OCI-LY3 (cell line): Measurements from ENCODE around the gene KXD1.

Source experiments
- H2AFZ ChIP-seq: fragments of 200-600, 300-600 bp; shearing (Covaris generic); 2 replicates; pipeline ENCODE4 v1.6.0; 2014; ENCODE audit warnings: antibody characterized with exemption, low read depth, low read length
- H3K27ac ChIP-seq: fragments of 200-600, 300-600 bp; sonication (generic); 2 replicates; pipeline ENCODE4 v1.5.1; 2014; ENCODE audit warnings: mild to moderate bottlenecking, low read length, moderate library complexity, mixed read lengths
- H3K27me3 ChIP-seq: fragments of 200-600, 300-600 bp; sonication (generic); 2 replicates; pipeline ENCODE4 v1.6.1; 2014; ENCODE audit warnings: low read depth, low read length, mixed read lengths
- H3K36me3 ChIP-seq: fragments of 200-600, 300-600 bp; sonication (generic); replicated peaks from 2 replicates; pipeline ENCODE3; 2014; ENCODE audit warnings: low read depth, low read length, mixed read lengths
- H3K4me1 ChIP-seq: fragments of 300-600, 200-600 bp; sonication (generic); 2 replicates; pipeline ENCODE4 v1.6.1; 2014; ENCODE audit warnings: low read length, mixed read lengths
- H3K4me2 ChIP-seq: fragments of 200-600, 300-600 bp; sonication (generic); 2 replicates; pipeline ENCODE4 v1.6.1; 2014; ENCODE audit warnings: low read length, mixed read lengths
- H3K4me3 ChIP-seq: fragments of 300-600, 200-600 bp; sonication (generic); 2 replicates; pipeline ENCODE4 v1.5.1; 2014; ENCODE audit warnings: antibody characterized with exemption, mild to moderate bottlenecking, low read length, moderate library complexity
- H3K79me2 ChIP-seq: fragments of 300-600, 200-600 bp; shearing (Covaris generic); 2 replicates; pipeline ENCODE4 v1.6.1; 2014; ENCODE audit warnings: mild to moderate bottlenecking, low read length, mixed read lengths
- H3K9ac ChIP-seq: fragments of 300-600, 200-600 bp; shearing (Covaris generic); 2 replicates; pipeline ENCODE4 v1.6.0; 2014; ENCODE audit warnings: mild to moderate bottlenecking, low read length, moderate library complexity
- H3K9me3 ChIP-seq: fragments of 200-600, 300-600 bp; shearing (Covaris generic); 2 replicates; pipeline ENCODE4 v1.6.1; 2014; ENCODE audit warnings: low read length, mixed read lengths; ENCODE audit not compliant: insufficient read depth
- H4K20me1 ChIP-seq: fragments of 200-600, 300-600 bp; sonication (generic); 2 replicates; pipeline ENCODE4 v1.6.1; 2016; ENCODE audit warnings: low read length, mixed read lengths; ENCODE audit not compliant: insufficient read depth
- EZH2phosphoT487 ChIP-seq: fragments of 200-600 bp; shearing (Covaris generic); IDR thresholded peaks from 2 replicates; pipeline ENCODE4 v1.6.1; 2018; ENCODE audit warnings: antibody characterized with exemption, mixed run types, low read depth
- TF ChIP-seq, protein P1 (sequence below): fragments of 200-600, 300-600 bp; sonication (generic); IDR thresholded peaks from 2 replicates; pipeline ENCODE4 v1.5.1; 2014; ENCODE audit warnings: antibody characterized with exemption, low read length, low read depth

KXD1 gene

DNA sequence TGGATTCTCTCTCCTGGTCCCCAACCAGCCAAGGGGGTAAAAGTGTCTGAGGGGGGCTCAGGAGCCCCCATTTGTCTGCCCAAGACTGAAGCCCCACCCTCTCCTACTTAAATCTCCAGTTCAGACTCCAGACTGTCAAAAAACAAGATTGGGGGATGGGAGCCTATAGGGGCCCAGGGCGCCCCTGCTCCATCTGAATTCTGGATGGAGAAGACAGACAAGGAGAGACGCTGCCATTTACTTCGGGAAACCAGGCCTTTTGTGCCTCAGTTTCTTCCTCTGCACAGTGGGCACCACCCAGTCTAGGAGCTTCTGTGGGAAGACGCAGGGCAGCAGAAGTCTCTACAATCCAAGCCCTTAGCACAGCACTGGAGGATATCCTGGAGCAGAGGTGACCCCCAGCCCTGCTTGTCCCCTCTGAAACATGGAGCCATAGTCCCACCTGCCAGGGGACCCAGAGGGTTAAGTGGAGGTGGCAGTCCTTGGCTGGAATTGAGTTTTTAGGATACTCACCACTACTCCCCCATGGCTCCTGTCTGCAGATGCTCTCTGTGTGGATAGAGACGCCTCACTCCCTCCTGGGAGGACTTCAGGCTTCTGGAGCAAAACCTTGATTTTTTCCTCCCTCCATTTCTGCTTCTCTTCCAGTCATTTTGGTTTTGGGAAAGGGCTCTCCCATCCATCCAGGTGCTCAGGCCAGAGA lies 50.6 kb downstream of the KXD1 start:
- H3K27ac ChIP-seq = no peak overlapping the region
- H3K79me2 ChIP-seq = no peaks in the 10 kb centered on the region
- no peak for TF ChIP-seq EZH2phosphoT487
- TF ChIP-seq, protein P1, sequence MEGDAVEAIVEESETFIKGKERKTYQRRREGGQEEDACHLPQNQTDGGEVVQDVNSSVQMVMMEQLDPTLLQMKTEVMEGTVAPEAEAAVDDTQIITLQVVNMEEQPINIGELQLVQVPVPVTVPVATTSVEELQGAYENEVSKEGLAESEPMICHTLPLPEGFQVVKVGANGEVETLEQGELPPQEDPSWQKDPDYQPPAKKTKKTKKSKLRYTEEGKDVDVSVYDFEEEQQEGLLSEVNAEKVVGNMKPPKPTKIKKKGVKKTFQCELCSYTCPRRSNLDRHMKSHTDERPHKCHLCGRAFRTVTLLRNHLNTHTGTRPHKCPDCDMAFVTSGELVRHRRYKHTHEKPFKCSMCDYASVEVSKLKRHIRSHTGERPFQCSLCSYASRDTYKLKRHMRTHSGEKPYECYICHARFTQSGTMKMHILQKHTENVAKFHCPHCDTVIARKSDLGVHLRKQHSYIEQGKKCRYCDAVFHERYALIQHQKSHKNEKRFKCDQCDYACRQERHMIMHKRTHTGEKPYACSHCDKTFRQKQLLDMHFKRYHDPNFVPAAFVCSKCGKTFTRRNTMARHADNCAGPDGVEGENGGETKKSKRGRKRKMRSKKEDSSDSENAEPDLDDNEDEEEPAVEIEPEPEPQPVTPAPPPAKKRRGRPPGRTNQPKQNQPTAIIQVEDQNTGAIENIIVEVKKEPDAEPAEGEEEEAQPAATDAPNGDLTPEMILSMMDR = no peak
- no peaks in the 10 kb centered on the region for H3K4me1 ChIP-seq
- no peak overlapping the region for H2AFZ ChIP-seq
- no peaks in the 10 kb centered on the region for H3K36me3 ChIP-seq
- peaks cover 38% of the 10 kb centered on the region for H3K27me3 ChIP-seq
- H3K9me3 ChIP-seq = no peaks in the 10 kb centered on the region
- H3K4me3 ChIP-seq = no peak overlapping the region
- no peak overlapping the region for H3K9ac ChIP-seq
- no peak overlapping the region for H3K4me2 ChIP-seq
- H4K20me1 ChIP-seq = no peaks in the 10 kb centered on the region

DNA sequence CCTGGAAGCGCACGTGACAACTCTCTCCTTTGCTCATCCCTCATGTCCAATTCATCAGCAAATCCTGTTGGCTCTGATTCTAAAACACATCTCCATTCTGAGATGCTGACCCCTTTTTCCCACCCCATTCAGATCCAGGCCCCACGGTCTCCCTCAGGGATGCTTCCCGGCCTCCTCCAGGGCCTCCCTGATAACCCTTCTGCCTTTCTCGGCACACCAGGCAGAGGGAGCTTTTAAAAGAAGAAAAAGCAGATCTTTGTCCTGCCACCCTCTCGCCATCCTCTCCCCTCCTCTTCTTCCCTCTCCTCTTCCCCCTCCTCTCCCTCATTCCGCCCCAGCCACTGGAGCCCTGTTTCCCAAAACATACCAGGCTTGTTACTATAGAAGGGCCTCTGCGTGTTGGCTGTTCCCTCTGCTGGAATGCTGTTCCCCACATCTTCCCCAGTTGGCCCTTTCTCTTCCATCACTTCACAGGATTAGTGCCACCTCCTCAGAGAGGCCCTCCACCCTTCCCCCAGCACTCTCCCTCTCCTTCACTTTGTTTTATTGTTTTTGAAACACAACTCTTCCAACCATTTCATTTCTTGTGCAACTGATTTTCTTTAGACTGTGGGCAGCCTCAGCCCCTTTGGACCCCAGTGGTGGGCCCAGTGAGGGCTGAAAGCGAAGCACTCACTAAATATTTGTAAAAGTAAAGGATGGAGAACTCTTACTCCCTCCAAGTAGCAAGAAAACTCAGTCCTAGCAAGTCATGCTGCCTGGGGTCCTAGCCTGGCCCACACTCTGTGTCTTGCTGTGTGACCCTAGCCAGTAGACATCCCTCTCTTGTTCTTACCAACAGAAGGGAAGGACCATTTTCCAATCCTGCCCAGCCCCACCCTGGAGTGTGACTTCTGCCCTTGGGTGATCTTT lies 51.4 kb downstream of the KXD1 start:
- no peaks in the 10 kb centered on the region for H3K36me3 ChIP-seq
- no peaks in the 10 kb centered on the region for H3K9me3 ChIP-seq
- H2AFZ ChIP-seq = no peak overlapping the region
- H3K4me2 ChIP-seq = no peak overlapping the region
- H4K20me1 ChIP-seq = no peaks in the 10 kb centered on the region
- TF ChIP-seq EZH2phosphoT487 = no peak
- TF ChIP-seq, protein P1 = no peak
- H3K4me3 ChIP-seq = no peak overlapping the region
- peaks cover 44% of the 10 kb centered on the region for H3K27me3 ChIP-seq
- H3K9ac ChIP-seq = no peak overlapping the region
- H3K4me1 ChIP-seq = no peaks in the 10 kb centered on the region
- H3K79me2 ChIP-seq = no peaks in the 10 kb centered on the region
- no peak overlapping the region for H3K27ac ChIP-seq

DNA sequence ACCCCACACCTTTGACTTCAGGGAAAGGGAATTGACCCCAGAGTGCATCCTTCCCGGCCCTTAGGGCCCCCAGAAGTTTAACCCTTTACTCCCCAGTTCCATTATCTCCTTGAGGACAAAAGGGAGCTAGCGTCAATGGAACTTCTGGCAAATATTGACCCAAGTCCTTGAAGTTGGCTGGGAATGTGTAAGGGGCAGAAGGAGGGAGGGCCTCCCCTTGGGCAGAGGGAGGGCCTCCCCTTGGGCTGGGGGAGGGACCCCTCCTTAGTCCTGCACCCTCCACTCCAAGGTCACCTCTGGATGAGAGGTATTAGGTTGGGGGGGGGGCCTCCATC lies 52.0 kb downstream of the KXD1 start:
- H3K27ac ChIP-seq = no peak overlapping the region
- no peak overlapping the region for H3K4me3 ChIP-seq
- no peak overlapping the region for H3K4me2 ChIP-seq
- H3K27me3 ChIP-seq = peaks cover 40% of the 10 kb centered on the region
- H3K9me3 ChIP-seq = no peaks in the 10 kb centered on the region
- no peaks in the 10 kb centered on the region for H3K4me1 ChIP-seq
- TF ChIP-seq EZH2phosphoT487 = no peak
- TF ChIP-seq, protein P1 = no peak
- H3K9ac ChIP-seq = no peak overlapping the region
- H3K79me2 ChIP-seq = no peaks in the 10 kb centered on the region
- H2AFZ ChIP-seq = no peak overlapping the region
- no peaks in the 10 kb centered on the region for H3K36me3 ChIP-seq
- no peaks in the 10 kb centered on the region for H4K20me1 ChIP-seq

- Histone ChIP-seq H2AFZ (no peak overlapping the region), H3K9ac (no peak overlapping the region), H3K4me2 (no peak overlapping the region), H3K4me1 (no peaks in the 10 kb centered on the region), H3K27ac (no peak overlapping the region), H3K36me3 (no peaks in the 10 kb centered on the region), H4K20me1 (no peaks in the 10 kb centered on the region), H3K4me3 (no peak overlapping the region), H3K27me3 (peaks cover 40% of the 10 kb centered on the region), H3K9me3 (no peaks in the 10 kb centered on the region), H3K79me2 (no peaks in the 10 kb centered on the region)
- TF ChIP-seq, protein P1 = no peak
- no peak for TF ChIP-seq EZH2phosphoT487
Measured at GRCh38 chr19:18610245-18610555, 52.5 kb downstream of the KXD1 start.
